ENCODE data around the gene ZNF407. TPM values are rescaled to one million over a fixed set of nuclear protein-coding genes. Genes with fewer than 3 reads are reported as not detected.

The ZNF407 gene
- total RNA-seq, 1 donor from 2014 or later, result 42.9 TPM

GRCh38 chr18:74930616-74931015 lies 332.9 kb downstream of the ZNF407 start:
- no peak for DNase-seq (ENCODE audit: low spot score)

DNA sequence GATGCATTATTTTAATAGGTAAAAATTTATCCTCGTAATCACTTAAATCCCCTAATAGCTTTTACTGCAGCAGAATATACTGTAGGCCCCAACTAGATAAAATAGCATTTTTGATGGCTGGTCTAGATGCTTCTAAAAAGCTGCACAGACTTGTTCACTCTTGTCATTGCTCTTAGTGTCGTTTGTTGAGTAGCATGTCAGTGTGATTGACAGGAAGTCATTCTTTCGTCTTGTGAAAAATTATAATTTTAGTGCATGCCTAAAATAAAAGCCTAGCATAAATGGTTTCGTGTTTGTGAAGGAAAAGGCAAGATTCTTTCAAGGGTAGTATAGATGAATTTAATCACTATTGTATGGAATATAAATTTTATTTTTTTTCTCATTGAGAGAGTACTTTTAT lies 336.3 kb downstream of the ZNF407 start:
- DNase-seq (ENCODE audit: low spot score), result no peak

DNA sequence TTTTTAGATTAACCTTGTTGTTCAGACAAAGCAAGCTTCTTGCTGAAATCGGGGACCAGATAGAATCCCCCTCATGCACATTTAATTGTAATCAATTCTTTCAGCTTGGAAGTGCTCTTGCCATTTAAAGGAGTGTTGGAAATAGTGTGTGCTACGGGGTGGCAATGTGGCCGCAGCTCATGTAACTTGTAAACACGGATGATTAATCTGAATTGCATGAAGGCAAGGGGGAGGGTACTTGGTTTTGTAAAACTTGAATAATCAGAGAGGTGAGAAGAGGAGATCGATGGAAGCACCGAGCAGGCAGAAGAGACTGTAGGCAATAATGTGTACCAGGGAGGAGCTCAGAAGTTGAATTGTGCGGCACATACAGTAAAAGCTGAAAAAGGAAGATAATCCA lies 337.8 kb downstream of the ZNF407 start:
- no peak for DNase-seq (ENCODE audit: low spot score)

DNA sequence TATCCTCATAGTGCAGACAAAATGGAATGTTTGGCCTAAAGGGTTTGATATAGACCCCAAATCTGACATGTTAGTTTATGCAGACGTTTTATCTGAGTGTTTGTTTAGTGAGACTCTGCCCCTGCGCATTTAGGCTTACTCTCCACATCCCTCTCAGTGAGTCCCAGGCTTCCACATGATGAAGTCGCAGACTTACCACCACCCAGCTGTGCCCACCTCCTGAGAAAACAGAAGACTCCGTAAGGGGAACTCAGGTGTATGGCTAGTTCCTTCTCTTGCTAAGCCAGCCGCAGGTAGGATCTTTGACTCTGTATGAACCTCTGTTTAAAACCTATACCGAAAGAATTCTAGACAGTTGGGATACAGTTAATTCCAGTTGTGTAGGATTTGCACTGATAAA lies 338.7 kb downstream of the ZNF407 start:
- no peak for DNase-seq (ENCODE audit: low spot score)

- no peak for DNase-seq (ENCODE audit: low spot score)
Observed at GRCh38 chr18:74937291-74937690, 339.6 kb downstream of the ZNF407 start.

DNA sequence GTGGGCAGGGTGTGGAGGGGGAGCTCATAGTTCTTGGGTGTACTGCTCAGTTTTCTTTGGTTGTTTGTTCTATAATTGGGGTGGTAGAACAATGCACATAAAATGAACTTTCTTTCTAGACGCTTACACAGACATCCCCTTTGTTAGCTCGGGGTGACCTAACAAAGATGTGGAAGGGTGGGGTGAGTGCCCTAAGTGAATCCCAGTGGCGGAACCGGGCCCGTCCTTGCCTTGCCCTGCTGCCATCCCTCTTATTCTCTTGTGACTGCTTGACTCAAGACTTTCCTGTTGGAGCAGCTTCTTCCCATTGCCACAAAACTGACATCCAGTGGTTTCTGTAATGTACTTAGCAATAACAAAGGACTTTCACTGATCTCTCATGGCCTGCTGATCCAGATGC lies 343.2 kb downstream of the ZNF407 start:
- no peak for DNase-seq (ENCODE audit: low spot score)

GRCh38 chr18:74942319-74942910 lies 344.7 kb downstream of the ZNF407 start:
- no peak for DNase-seq (ENCODE audit: low spot score)

DNA sequence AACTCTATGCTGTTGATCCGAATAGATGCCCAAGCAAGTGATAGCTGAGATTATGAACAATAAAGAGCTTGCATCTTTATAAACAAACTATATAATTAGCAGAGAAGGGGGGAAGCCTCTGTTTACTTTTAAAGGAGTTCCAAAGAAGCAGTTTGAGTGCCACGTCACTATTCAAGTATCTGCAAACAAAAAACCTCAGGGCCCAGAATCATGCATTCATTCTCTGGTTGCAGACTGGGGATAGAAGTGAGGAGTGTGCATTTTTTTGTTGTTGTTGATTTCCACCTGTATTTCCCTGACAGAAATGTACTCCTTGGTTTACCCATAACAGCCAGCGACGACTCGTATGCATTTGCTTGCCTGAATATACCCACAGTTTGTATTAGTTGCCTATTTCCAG lies 347.0 kb downstream of the ZNF407 start:
- DNase-seq (ENCODE audit: low spot score), result no peak

GRCh38 chr18:74945774-74946545 lies 348.3 kb downstream of the ZNF407 start:
- no peak for DNase-seq (ENCODE audit: low spot score)

GRCh38 chr18:74946646-74947375 lies 349.1 kb downstream of the ZNF407 start:
- DNase-seq (ENCODE audit: low spot score), result no peak

DNA sequence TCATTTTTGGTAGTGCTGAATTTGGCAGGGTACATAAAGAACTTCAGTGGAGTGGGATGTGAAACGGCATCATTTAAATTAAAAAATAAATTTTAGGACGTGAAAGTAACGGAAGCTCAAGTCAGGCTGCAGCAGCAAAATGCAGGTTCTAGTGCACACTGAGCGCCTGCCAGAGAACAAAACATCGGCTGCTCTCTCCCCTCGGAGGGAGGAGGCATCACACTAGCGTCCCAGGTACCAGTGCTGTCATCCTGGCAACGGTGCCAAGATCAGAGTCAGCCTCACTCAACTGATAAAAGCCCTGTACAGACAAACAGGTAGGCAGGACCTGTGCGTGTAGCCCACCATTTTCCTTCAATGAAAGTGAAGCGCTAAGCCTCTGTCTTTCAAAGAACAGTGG lies 349.7 kb downstream of the ZNF407 start:
- no peak for DNase-seq (ENCODE audit: low spot score)

GRCh38 chr18:74947875-74948274 lies 350.2 kb downstream of the ZNF407 start:
- DNase-seq (ENCODE audit: low spot score), result no peak

- DNase-seq (ENCODE audit: low spot score), result no peak
Observed at GRCh38 chr18:74949611-74950010, 351.9 kb downstream of the ZNF407 start.

- no peak for DNase-seq (ENCODE audit: low spot score)
Observed at GRCh38 chr18:74950479-74950878, 352.8 kb downstream of the ZNF407 start.

- peak; percentile 2 for DNase-seq (ENCODE audit: low spot score)
Observed at GRCh38 chr18:74951165-74951760, 353.6 kb downstream of the ZNF407 start.

GRCh38 chr18:74957588-74958224 lies 360.0 kb downstream of the ZNF407 start:
- DNase-seq (ENCODE audit: low spot score), result no peak

GRCh38 chr18:74959216-74959615 lies 361.5 kb downstream of the ZNF407 start:
- no peak for DNase-seq (ENCODE audit: low spot score)

DNA sequence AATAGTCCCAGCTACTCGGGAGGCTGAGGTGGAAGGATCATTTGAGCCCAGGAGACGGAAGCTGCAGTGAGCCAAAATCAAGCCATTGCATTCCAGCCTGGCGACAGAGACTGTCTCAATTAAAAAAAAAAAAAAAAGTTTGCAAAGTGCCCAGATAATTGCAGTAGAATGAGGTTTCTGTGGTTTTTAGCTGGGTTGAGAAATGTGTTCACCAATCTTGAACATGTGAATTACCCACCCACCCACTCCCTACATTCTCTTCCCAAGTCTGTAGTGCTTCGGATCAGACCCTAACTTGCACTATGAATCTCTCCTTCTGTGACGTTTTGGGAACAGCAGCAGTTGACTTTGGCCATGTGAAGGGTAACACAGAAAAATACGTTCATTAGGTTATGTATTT lies 363.9 kb downstream of the ZNF407 start:
- DNase-seq (ENCODE audit: low spot score), result no peak

- no peak for DNase-seq (ENCODE audit: low spot score)
Observed at GRCh38 chr18:74963820-74964446, 366.3 kb downstream of the ZNF407 start.

- DNase-seq (ENCODE audit: low spot score), result no peak
Observed at GRCh38 chr18:74965682-74966081, 368.0 kb downstream of the ZNF407 start.

DNA sequence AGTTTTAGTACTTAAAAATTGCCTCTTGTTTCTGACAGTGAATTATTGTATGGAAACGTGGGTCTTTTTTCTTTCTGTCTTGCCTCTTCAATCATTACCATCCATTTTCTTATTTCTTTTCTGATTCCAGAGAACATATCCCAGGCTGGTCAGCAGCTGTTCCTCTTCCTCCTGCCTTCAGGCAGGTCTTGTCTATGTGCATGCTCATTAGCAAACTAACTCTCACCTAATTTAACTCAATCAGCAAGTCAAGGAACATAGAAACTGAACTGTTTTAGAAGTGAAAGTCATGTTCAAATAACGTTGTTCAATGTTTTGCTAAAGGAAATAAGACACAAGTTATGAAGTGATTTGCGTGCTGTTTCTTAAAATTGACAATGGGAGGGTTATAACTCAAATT lies 369.8 kb downstream of the ZNF407 start:
- no peak for DNase-seq (ENCODE audit: low spot score)

All from umbilical cord (tissue), 2 donors.